SK-N-SH (cell line): Measurements from ENCODE around the gene SETBP1. TPM values are rescaled to one million over a fixed set of nuclear protein-coding genes. Genes with fewer than 3 reads are reported as not detected.

Source experiments
- CTCF ChIA-PET: fragments of 300-600, 350-600 bp; formaldehyde crosslinking; extraction: SDS; loops from one replicate; lab custom pipeline; 2021; lab: Yijun Ruan, JAX
- POLR2A ChIA-PET: fragments of 350-600 bp; sonication (Branson Sonifier 250); formaldehyde crosslinking; extraction: SDS; loops from one replicate; lab custom pipeline; 2020; ENCODE audit warnings: antibody characterized with exemption, inconsistent platforms; lab: Yijun Ruan, JAX
- DNase-seq: peaks from one replicate; pipeline ENCODE4 v3.0.0; 2012
- H2AFZ ChIP-seq: fragments of 200-600 bp; sonication (generic); 2 replicates; pipeline ENCODE4 v1.8.1; 2016; ENCODE audit warnings: antibody characterized with exemption, mild to moderate bottlenecking, low read depth
- H3F3A ChIP-seq: fragments of 200-600 bp; sonication (generic); replicated peaks from 2 replicates; pipeline ENCODE3; 2016; ENCODE audit warnings: antibody characterized with exemption, mild to moderate bottlenecking; ENCODE audit not compliant: insufficient read depth
- H3K27ac ChIP-seq, 2 experiments: fragments of 200-500 bp in 1 of 2; fragments of 200-600 bp in 1 of 2; sonication (Bioruptor generic) in 1 of 2; sonication (generic), shearing (Covaris generic) in 1 of 2; 2 replicates each; pipeline versions ENCODE4 v1.5.1 to v1.6.1; 2014 to 2016; ENCODE audit warnings: low read depth in 2 of 2, inconsistent platforms in 1 of 2, low read length in 1 of 2, mild to moderate bottlenecking in 1 of 2, mixed read lengths in 1 of 2
- H3K27me3 ChIP-seq: fragments of 200-600 bp; sonication (generic), shearing (Covaris generic); 2 replicates; pipeline ENCODE4 v1.6.1; 2016; ENCODE audit warnings: mixed run types; ENCODE audit not compliant: insufficient read depth
- H3K36me3 ChIP-seq, 2 experiments: fragments of 200-500 bp in 1 of 2; fragments of 200-600 bp in 1 of 2; sonication (Bioruptor generic) in 1 of 2; sonication (generic) in 1 of 2; replicated peaks in 1 of 2; 2 replicates each; pipeline versions ENCODE3 to v1.5.1; 2014 to 2016; ENCODE audit warnings: low read length in 1 of 2, mild to moderate bottlenecking in 1 of 2; ENCODE audit not compliant: insufficient read depth in 2 of 2, control insufficient read depth in 1 of 2
- H3K4me1 ChIP-seq, 2 experiments: fragments of 200-500 bp in 1 of 2; fragments of 200-600 bp in 1 of 2; sonication (Bioruptor generic) in 1 of 2; sonication (generic), shearing (Covaris generic) in 1 of 2; 2 replicates each; pipeline versions ENCODE4 v1.5.1 to v1.6.1; 2014 to 2016; ENCODE audit warnings: low read depth in 1 of 2, low read length in 1 of 2, mixed run types in 1 of 2; ENCODE audit not compliant: insufficient read depth in 2 of 2, control insufficient read depth in 1 of 2
- H3K4me2 ChIP-seq: fragments of 200-600 bp; sonication (generic), shearing (Covaris generic); 2 replicates; pipeline ENCODE4 v1.6.1; 2017; ENCODE audit warnings: mixed run types
- H3K4me3 ChIP-seq, 2 experiments: fragments of 200-500 bp in 1 of 2; fragments of 200-600 bp in 1 of 2; sonication (Bioruptor generic) in 1 of 2; sonication (generic), shearing (Covaris generic) in 1 of 2; 2 replicates each; pipeline versions ENCODE4 v1.5.1 to v1.8.1; 2014 to 2016; ENCODE audit warnings: low read depth in 2 of 2, inconsistent platforms in 1 of 2, low read length in 1 of 2, mild to moderate bottlenecking in 1 of 2, mixed read lengths in 1 of 2, moderate library complexity in 1 of 2
- H3K79me2 ChIP-seq: fragments of 200-600 bp; sonication (generic); 2 replicates; pipeline ENCODE4 v1.8.1; 2017; ENCODE audit warnings: mild to moderate bottlenecking; ENCODE audit not compliant: insufficient read depth
- H3K9ac ChIP-seq: fragments of 200-600 bp; sonication (generic); 2 replicates; pipeline ENCODE4 v1.6.1; 2017; ENCODE audit warnings: mixed run types
- H3K9me2 ChIP-seq: fragments of 200-600 bp; sonication (generic); 2 replicates; pipeline ENCODE4 v1.6.1; 2017; ENCODE audit warnings: mixed run types
- H3K9me3 ChIP-seq: fragments of 200-600 bp; sonication (generic); 2 replicates; pipeline ENCODE4 v1.6.1; 2017; ENCODE audit warnings: mixed run types, mild to moderate bottlenecking, moderate library complexity
- H4K20me1 ChIP-seq: fragments of 200-600 bp; sonication (generic); 2 replicates; pipeline ENCODE4 v1.6.1; 2017; ENCODE audit warnings: mild to moderate bottlenecking, mixed run types; ENCODE audit not compliant: insufficient read depth
- ELF1 ChIP-seq: IDR thresholded peaks from 2 replicates; pipeline ENCODE4 v1.4.0; 2012
- EP300 ChIP-seq, 2 experiments: IDR thresholded peaks; 2 replicates each; pipeline versions ENCODE4 v1.4.0 to v1.6.1; 2012; ENCODE audit warnings: borderline replicate concordance in 1 of 2, low read depth in 1 of 2, low read length in 1 of 2
- EZH2phosphoT487 ChIP-seq: fragments of 200-600 bp; sonication (generic); IDR thresholded peaks from 2 replicates; pipeline ENCODE4 v1.6.1; 2017; ENCODE audit warnings: low read depth, mixed run types, mild to moderate bottlenecking, antibody characterized with exemption, moderate library complexity, borderline replicate concordance
- FOSL2 ChIP-seq: IDR thresholded peaks from 2 replicates; pipeline ENCODE4 v1.4.0; 2012; ENCODE audit warnings: low read depth, mild to moderate bottlenecking, moderate library complexity, borderline replicate concordance
- FOXJ3 ChIP-seq: sonication (generic); formaldehyde crosslinking; IDR thresholded peaks from 2 replicates; pipeline ENCODE4 v1.5.1; 2020; ENCODE audit warnings: mild to moderate bottlenecking, missing genetic modification reagents
- FOXM1 ChIP-seq: IDR thresholded peaks from 2 replicates; pipeline ENCODE4 v1.4.0; 2012; ENCODE audit warnings: low read depth, mild to moderate bottlenecking
- GABPA ChIP-seq: IDR thresholded peaks from 2 replicates; pipeline ENCODE4 v1.4.0; 2012; ENCODE audit warnings: low read depth, mild to moderate bottlenecking
- GATA2 ChIP-seq: sonication (generic); formaldehyde crosslinking; IDR thresholded peaks from 2 replicates; pipeline ENCODE4 v1.5.0; 2020; ENCODE audit warnings: mild to moderate bottlenecking, missing genetic modification reagents
- JUND ChIP-seq: IDR thresholded peaks from 2 replicates; pipeline ENCODE4 v1.4.0; 2012
- MAX ChIP-seq: IDR thresholded peaks from 2 replicates; pipeline ENCODE4 v1.4.0; 2012; ENCODE audit warnings: low read depth
- NFIC ChIP-seq: IDR thresholded peaks from 2 replicates; pipeline ENCODE4 v1.4.0; 2012; ENCODE audit warnings: borderline replicate concordance
- NRF1 ChIP-seq: IDR thresholded peaks from 2 replicates; pipeline ENCODE4 v1.6.1; 2012; ENCODE audit warnings: low read depth, mild to moderate bottlenecking, low read length
- PBX3 ChIP-seq: IDR thresholded peaks from 2 replicates; pipeline ENCODE4; 2012
- POLR2AphosphoS5 ChIP-seq: IDR thresholded peaks from 2 replicates; pipeline ENCODE4 v1.6.1; 2012; ENCODE audit warnings: low read depth, low read length
- REST ChIP-seq: IDR thresholded peaks from 2 replicates; pipeline ENCODE4 v1.6.1; 2012; ENCODE audit warnings: mild to moderate bottlenecking, low read depth, low read length, moderate library complexity
- RFX5 ChIP-seq: IDR thresholded peaks from 2 replicates; pipeline ENCODE4 v1.6.1; 2012; ENCODE audit warnings: mild to moderate bottlenecking, improper control_type of control experiment, low read length
- RXRA ChIP-seq: IDR thresholded peaks from 2 replicates; pipeline ENCODE4 v1.4.0; 2012; ENCODE audit warnings: low read depth, mild to moderate bottlenecking, borderline replicate concordance
- SIN3A ChIP-seq: IDR thresholded peaks from 2 replicates; pipeline ENCODE4 v1.6.1; 2012; ENCODE audit warnings: low read depth, mild to moderate bottlenecking, low read length, moderate library complexity, borderline replicate concordance
- SMC3 ChIP-seq: IDR thresholded peaks from 2 replicates; pipeline ENCODE4 v1.6.1; 2012; ENCODE audit warnings: low read depth, low read length, improper control_type of control experiment
- TAF1 ChIP-seq: IDR thresholded peaks from 2 replicates; pipeline ENCODE4 v1.6.1; 2012; ENCODE audit warnings: low read depth, mild to moderate bottlenecking, low read length, moderate library complexity, borderline replicate concordance
- TCF12 ChIP-seq: IDR thresholded peaks from 2 replicates; pipeline ENCODE4 v1.4.0; 2012
- USF1 ChIP-seq: IDR thresholded peaks from 2 replicates; pipeline ENCODE4 v1.4.0; 2012; ENCODE audit warnings: low read depth, borderline replicate concordance
- USF2 ChIP-seq: fragments of 150-350 bp; IDR thresholded peaks from 2 replicates; pipeline ENCODE4 v1.6.1; 2017; ENCODE audit warnings: antibody characterized with exemption, low read length, low read depth, borderline replicate concordance
- WGBS: methylation state at CpG from one replicate; pipeline ENCODE4 v1.1.6; 2017; ENCODE audit warnings: low lambda C conversion rate; 5-methylcytosine and 5-hydroxymethylcytosine counted together
- polyA plus RNA-seq, 3 experiments: library from polyadenylated mRNA; depleted of rRNA; stranded (reverse); fragments of >200 nt; gene quantifications; 2 replicates each; pipeline ENCODE4 v1.2.3, GENCODE V29; 2012

SETBP1 gene
- polyA plus RNA-seq, 1 of the 3 experiments (the other 2 are of a cell fraction), result 3.0 TPM

- Histone ChIP-seq H2AFZ (peak overlapping the region; percentile 83; the same call in 1 of the 2 replicates), H3K4me1 (peaks cover 11 to 38% of the 10 kb centered on the region in 2 experiments; a peak in 3 of 4 replicates), H4K20me1 (no peaks in the 10 kb centered on the region), H3F3A (peaks cover 18% of the 10 kb centered on the region), H3K4me2 (peak overlapping the region; percentile 58), H3K27ac (peak overlapping the region; percentile 65 to 81), H3K79me2 (no peaks in the 10 kb centered on the region), H3K36me3 (no peaks in the 10 kb centered on the region), H3K9ac (peak overlapping the region; percentile 13; the same call in 1 of the 2 replicates), H3K9me3 (no peaks in the 10 kb centered on the region), H3K27me3 (no peaks in the 10 kb centered on the region), H3K9me2 (no peaks in the 10 kb centered on the region), H3K4me3 (no peak overlapping the region)
- 35% methylated on average over 5 of the region's 5 CpGs for WGBS
- POLR2A ChIA-PET, result no interaction called here
- TF ChIP-seq NFIC (peak; percentile 89), SIN3A (no peak; the same call in 1 of the 2 replicates), TAF1 (peak; percentile 18; the same call in 1 of the 2 replicates), FOXJ3 (no peak), GABPA (0 out of 2 replicates have a peak, but pooled peaks have one; percentile 5), MAX (peak; percentile 89), GATA2 (CRISPR knock-in tag) (no peak), USF1 (no peak), TCF12 (peak; percentile 76), EZH2phosphoT487 (no peak), PBX3 (peak; percentile 74), ELF1 (no peak), FOXM1 (0 out of 2 replicates have a peak, but pooled peaks have one; percentile 35), FOSL2 (peak; percentile 36; the same call in 1 of the 2 replicates), RXRA (no peak), USF2 (no peak), RFX5 (no peak), SMC3 (no peak), JUND (peak; percentile 49; the same call in 1 of the 2 replicates), NRF1 (no peak), EP300 (IDR thresholded peaks at IDR 0.05; ENCODE audit: borderline replicate concordance in 1 of 2, low read depth in 1 of 2, low read length in 1 of 2) (peak in 1 of 2 experiments; percentile 59; a peak in 1 of 4 replicates), POLR2AphosphoS5 (peak; percentile 18; the same call in 1 of the 2 replicates), REST (no peak)
- DNase-seq, result no peak
- CTCF ChIA-PET, result interaction anchor here (1.3 kb wide), 1 partner anchor 11 kb away, joined by 4 read pairs; no protein-coding TSS in a partner anchor
Measured at GRCh38 chr18:44826418-44827259, 146.0 kb downstream of the SETBP1 start.
